ENCODE measurements around the gene PRKAR1B. TPM values are rescaled to one million over a fixed set of nuclear protein-coding genes. Genes with fewer than 3 reads are reported as not detected.

The PRKAR1B gene
- total RNA-seq, 1 experiment from 2014 or later = 14.1 TPM

DNA sequence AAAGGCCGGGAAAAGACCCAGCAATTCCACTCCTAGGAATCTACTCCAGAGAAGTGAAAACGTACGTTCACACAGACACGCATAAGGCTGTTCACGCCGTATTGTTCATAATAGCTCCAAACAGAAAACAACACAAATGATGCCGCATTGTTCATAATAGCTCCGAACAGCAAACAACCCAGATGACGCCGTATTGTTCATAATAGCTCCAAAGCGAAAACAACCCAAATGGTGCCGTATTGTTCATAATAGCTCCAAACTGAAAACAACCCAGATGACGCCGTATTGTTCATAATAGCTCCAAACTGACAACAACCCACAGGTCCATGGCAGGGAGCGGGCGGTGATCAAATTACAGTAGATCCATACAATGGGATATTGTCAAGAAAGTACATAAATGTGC is 85.8 kb downstream of the PRKAR1B start:
- Histone ChIP-seq H3K79me2 (ENCODE audit: insufficient read depth, low read length) (no peaks in the 10 kb centered on the region), H3K9me2 (ENCODE audit: insufficient read depth) (no peaks in the 10 kb centered on the region), H3K4me2 (ENCODE audit: low read length) (peak overlapping the region; percentile 63), H2AFZ (ENCODE audit: low read depth, low read length, poor library complexity, severe bottlenecking) (no peak overlapping the region), H3K9me3 (ENCODE audit: control insufficient read depth in 1 of 2, insufficient read depth in 1 of 2, low read depth in 1 of 2, low read length in 2 of 2) (peaks cover 0 to 6% of the 10 kb centered on the region in 2 experiments; a peak in 1 of 4 replicates), H3K4me1 (ENCODE audit: control insufficient read depth in 1 of 2, insufficient read depth in 2 of 2, low read length in 2 of 2) (peaks cover 16 to 34% of the 10 kb centered on the region in 2 experiments), H3K4me3 (replicated peaks in 1 of 2; ENCODE audit: low read depth in 1 of 2, low read length in 2 of 2) (peak overlapping the region; percentile 52 to 56), H3K27ac (ENCODE audit: low read depth, low read length) (peak overlapping the region; percentile 60), H3K9ac (ENCODE audit: low read length) (peak overlapping the region; percentile 52), H4K20me1 (ENCODE audit: insufficient read depth) (no peaks in the 10 kb centered on the region), H3K36me3 (ENCODE audit: control insufficient read depth in 1 of 2, insufficient read depth in 2 of 2, low read length in 2 of 2) (no peaks in the 10 kb centered on the region), H3K27me3 (ENCODE audit: insufficient read depth, low read length) (no peaks in the 10 kb centered on the region)
- CTCF ChIA-PET = interaction anchor here (0.9 to 1.0 kb wide), 2 partner anchors 132 to 319 kb away, joined by 3 to 6 read pairs; no protein-coding TSS in a partner anchor
- BruUV-seq (replicated peaks) = no TSS peak
- DNase-seq (ENCODE audit: low read depth, low spot score) = peak; percentile 97
- RAD21 ChIA-PET (ENCODE audit: low non-redundant PET in 1 of 2, low total read pairs in 2 of 2, uncharacterized antibody in 2 of 2, unreplicated experiment in 2 of 2) = interaction anchor here in 1 of 2 experiments (1.2 kb wide), 1 partner anchor 309 kb away, joined by 4 read pairs; no protein-coding TSS in a partner anchor
- POLR2A ChIA-PET = interaction anchor here (0.6 to 1.2 kb wide), 4 partner anchors 8 to 103 kb away, joined by 3 to 4 read pairs (median 3); no protein-coding TSS in a partner anchor
- no peak for TF ChIP-seq FOSL1 (IDR thresholded peaks at IDR 0.05; ENCODE audit: low read depth)
- no peak for TF ChIP-seq SIN3A (IDR thresholded peaks at IDR 0.05; ENCODE audit: low read depth)
- peak; percentile 69; the same call in 1 of the 2 replicates for TF ChIP-seq POLR2AphosphoS5 (IDR thresholded peaks at IDR 0.05; ENCODE audit: low read depth, low read length)
- TF ChIP-seq, protein P1, sequence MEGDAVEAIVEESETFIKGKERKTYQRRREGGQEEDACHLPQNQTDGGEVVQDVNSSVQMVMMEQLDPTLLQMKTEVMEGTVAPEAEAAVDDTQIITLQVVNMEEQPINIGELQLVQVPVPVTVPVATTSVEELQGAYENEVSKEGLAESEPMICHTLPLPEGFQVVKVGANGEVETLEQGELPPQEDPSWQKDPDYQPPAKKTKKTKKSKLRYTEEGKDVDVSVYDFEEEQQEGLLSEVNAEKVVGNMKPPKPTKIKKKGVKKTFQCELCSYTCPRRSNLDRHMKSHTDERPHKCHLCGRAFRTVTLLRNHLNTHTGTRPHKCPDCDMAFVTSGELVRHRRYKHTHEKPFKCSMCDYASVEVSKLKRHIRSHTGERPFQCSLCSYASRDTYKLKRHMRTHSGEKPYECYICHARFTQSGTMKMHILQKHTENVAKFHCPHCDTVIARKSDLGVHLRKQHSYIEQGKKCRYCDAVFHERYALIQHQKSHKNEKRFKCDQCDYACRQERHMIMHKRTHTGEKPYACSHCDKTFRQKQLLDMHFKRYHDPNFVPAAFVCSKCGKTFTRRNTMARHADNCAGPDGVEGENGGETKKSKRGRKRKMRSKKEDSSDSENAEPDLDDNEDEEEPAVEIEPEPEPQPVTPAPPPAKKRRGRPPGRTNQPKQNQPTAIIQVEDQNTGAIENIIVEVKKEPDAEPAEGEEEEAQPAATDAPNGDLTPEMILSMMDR (IDR thresholded peaks at IDR 0.05 in 2 of 3, conservative IDR thresholded peaks at IDR 0.05 in 1 of 3; ENCODE audit: borderline replicate concordance in 1 of 3, insufficient read depth in 1 of 3, low read depth in 2 of 3, low read length in 2 of 3) = no peak
- no peak for TF ChIP-seq EGR1 (IDR thresholded peaks at IDR 0.05; ENCODE audit: low read depth)
- TF ChIP-seq, protein P2, sequence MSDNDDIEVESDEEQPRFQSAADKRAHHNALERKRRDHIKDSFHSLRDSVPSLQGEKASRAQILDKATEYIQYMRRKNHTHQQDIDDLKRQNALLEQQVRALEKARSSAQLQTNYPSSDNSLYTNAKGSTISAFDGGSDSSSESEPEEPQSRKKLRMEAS (IDR thresholded peaks at IDR 0.05) = no peak
- peak; percentile 22 for TF ChIP-seq TCF7L2 (IDR thresholded peaks at IDR 0.05; ENCODE audit: borderline replicate concordance, extremely low read depth, insufficient read depth, insufficient read length)
- peak; percentile 97 for TF ChIP-seq YY1 (IDR thresholded peaks at IDR 0.05; ENCODE audit: extremely low read depth, insufficient replicate concordance, low read depth, low read length)
- no peak for TF ChIP-seq JUND (IDR thresholded peaks at IDR 0.05)
- peak; percentile 83 for ATAC-seq
- intact Hi-C loops (cut with micrococcal nuclease) = loop anchor here (2.0 to 5.0 kb wide), 3 partner anchors 86 to 122 kb away; partner anchors contain the start of genes DNAAF5, PDGFA and PRKAR1B

All from HCT116 (cell line).